ENCODE data around the gene ZNF24.

GRCh38 chr18:35290094-35290735 lies 54.0 kb downstream of the ZNF24 start, which contains the start of gene ZSCAN30:
- TF ChIP-seq, protein P1, sequence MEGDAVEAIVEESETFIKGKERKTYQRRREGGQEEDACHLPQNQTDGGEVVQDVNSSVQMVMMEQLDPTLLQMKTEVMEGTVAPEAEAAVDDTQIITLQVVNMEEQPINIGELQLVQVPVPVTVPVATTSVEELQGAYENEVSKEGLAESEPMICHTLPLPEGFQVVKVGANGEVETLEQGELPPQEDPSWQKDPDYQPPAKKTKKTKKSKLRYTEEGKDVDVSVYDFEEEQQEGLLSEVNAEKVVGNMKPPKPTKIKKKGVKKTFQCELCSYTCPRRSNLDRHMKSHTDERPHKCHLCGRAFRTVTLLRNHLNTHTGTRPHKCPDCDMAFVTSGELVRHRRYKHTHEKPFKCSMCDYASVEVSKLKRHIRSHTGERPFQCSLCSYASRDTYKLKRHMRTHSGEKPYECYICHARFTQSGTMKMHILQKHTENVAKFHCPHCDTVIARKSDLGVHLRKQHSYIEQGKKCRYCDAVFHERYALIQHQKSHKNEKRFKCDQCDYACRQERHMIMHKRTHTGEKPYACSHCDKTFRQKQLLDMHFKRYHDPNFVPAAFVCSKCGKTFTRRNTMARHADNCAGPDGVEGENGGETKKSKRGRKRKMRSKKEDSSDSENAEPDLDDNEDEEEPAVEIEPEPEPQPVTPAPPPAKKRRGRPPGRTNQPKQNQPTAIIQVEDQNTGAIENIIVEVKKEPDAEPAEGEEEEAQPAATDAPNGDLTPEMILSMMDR (IDR thresholded peaks at IDR 0.05) = no peak
- peak; percentile 71 for TF ChIP-seq POLR2A (IDR thresholded peaks at IDR 0.05)

Measured in right lobe of liver (tissue), 4 donors.